GM12892 (cell line): ENCODE measurements around the gene HDGFL2.

ENCODE experiments used
- POLR2A ChIP-seq: IDR thresholded peaks from 2 replicates; pipeline ENCODE4 v1.6.1; 2011; ENCODE audit warnings: low read depth, low read length, control low read depth
- POLR2AphosphoS5 ChIP-seq: IDR thresholded peaks from 2 replicates; pipeline ENCODE4 v1.6.1; 2011; ENCODE audit warnings: low read depth, low read length, control low read depth
- TAF1 ChIP-seq: IDR thresholded peaks from 2 replicates; pipeline ENCODE4 v1.6.1; 2011; ENCODE audit warnings: low read depth, mild to moderate bottlenecking, control low read depth, low read length, borderline replicate concordance

DNA sequence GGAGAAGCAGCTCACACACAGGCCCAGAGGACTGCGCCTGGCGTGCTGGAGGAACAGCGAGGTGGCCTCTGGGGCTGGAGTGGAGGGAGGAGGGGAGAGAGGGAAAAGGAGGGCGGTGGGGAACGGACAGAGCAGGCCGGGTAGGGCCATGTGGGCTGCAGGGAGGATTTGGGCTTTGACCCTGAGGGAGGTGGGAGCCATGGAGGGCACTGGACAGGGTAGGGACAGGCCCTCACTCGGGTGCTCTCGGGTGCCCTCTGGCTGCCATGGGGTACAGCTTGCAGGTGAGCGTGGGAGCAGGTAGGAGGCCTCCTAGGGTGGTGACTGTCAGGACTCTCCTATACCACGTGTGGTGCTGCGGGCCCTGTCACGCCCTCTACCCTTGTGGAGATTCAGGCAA is 23.4 kb downstream of the HDGFL2 start:
- TF ChIP-seq POLR2AphosphoS5 (no peak), TAF1 (no peak), POLR2A (no peak)
